GM12801 (cell line): Measurements from ENCODE around the gene CALM1.

Source experiments
- CTCF ChIP-seq: IDR thresholded peaks from one replicate; pipeline ENCODE4 v1.5.1; 2011; ENCODE audit warnings: control low read depth; ENCODE audit not compliant: insufficient read length; ENCODE audit errors: extremely low read depth

The CALM1 gene

GRCh38 chr14:90421001-90421631, 24.3 kb downstream of the CALM1 start:
- TF ChIP-seq CTCF = no peak

- no peak for TF ChIP-seq CTCF
Observed at GRCh38 chr14:90421632-90422020, 24.8 kb downstream of the CALM1 start.

- TF ChIP-seq CTCF = no peak
Observed at GRCh38 chr14:90423166-90423565, 26.3 kb downstream of the CALM1 start.

- TF ChIP-seq CTCF = no peak
Observed at GRCh38 chr14:90424075-90424474, 27.2 kb downstream of the CALM1 start.

- no peak for TF ChIP-seq CTCF
Observed at GRCh38 chr14:90424686-90425372, 28.0 kb downstream of the CALM1 start.

- no peak for TF ChIP-seq CTCF
Observed at GRCh38 chr14:90425373-90425879, 28.6 kb downstream of the CALM1 start.

GRCh38 chr14:90426031-90426540, 29.3 kb downstream of the CALM1 start:
- TF ChIP-seq CTCF = no peak
